ENCODE measurements around the gene CFAP70.
"Not testable (repeated sequence)": the region's sequence is repeated elsewhere in the genome, so short reads cannot be mapped to it uniquely, and the experiment has no call there.

The CFAP70 gene

GRCh38 chr10:73338801-73339368 is 19.8 kb downstream of the CFAP70 start:
- no peak for DNase-seq

GRCh38 chr10:73333202-73333601 is 25.5 kb downstream of the CFAP70 start:
- DNase-seq: no peak

GRCh38 chr10:73332379-73332778 is 26.3 kb downstream of the CFAP70 start:
- no peak for DNase-seq

GRCh38 chr10:73328523-73328922 is 30.1 kb downstream of the CFAP70 start:
- not testable (repeated sequence) for DNase-seq

GRCh38 chr10:73325290-73325689 is 33.4 kb downstream of the CFAP70 start:
- not testable (repeated sequence) for DNase-seq

GRCh38 chr10:73323582-73323981 is 35.1 kb downstream of the CFAP70 start:
- not testable (repeated sequence) for DNase-seq

- DNase-seq: no peak
Observed at GRCh38 chr10:73310475-73310874, 48.2 kb downstream of the CFAP70 start.

- no peak for DNase-seq
Observed at GRCh38 chr10:73307203-73307800, 51.4 kb downstream of the CFAP70 start.

GRCh38 chr10:73306171-73306708 is 52.4 kb downstream of the CFAP70 start:
- DNase-seq: no peak

GRCh38 chr10:73296946-73297345 is 61.7 kb downstream of the CFAP70 start:
- no peak for DNase-seq

GRCh38 chr10:73293461-73293860 is 65.2 kb downstream of the CFAP70 start:
- DNase-seq: no peak

- no peak for DNase-seq
Observed at GRCh38 chr10:73289958-73290357, 68.7 kb downstream of the CFAP70 start.

GRCh38 chr10:73287441-73287840 is 71.2 kb downstream of the CFAP70 start:
- no peak for DNase-seq

- DNase-seq: no peak
Observed at GRCh38 chr10:73281097-73281496, 77.6 kb downstream of the CFAP70 start.

- no peak for DNase-seq
Observed at GRCh38 chr10:73264423-73264822, 94.2 kb downstream of the CFAP70 start.

GRCh38 chr10:73263693-73264347 is 94.8 kb downstream of the CFAP70 start:
- DNase-seq: no peak

GRCh38 chr10:73262880-73263555 is 95.6 kb downstream of the CFAP70 start:
- no peak for DNase-seq

- DNase-seq: no peak
Observed at GRCh38 chr10:73262105-73262730, 96.4 kb downstream of the CFAP70 start.

GRCh38 chr10:73261362-73261995 is 97.2 kb downstream of the CFAP70 start:
- no peak for DNase-seq

GRCh38 chr10:73258612-73259011 is 100.1 kb downstream of the CFAP70 start:
- not testable (repeated sequence) for DNase-seq

- DNase-seq: no peak
Observed at GRCh38 chr10:73253225-73253555, 105.5 kb downstream of the CFAP70 start.

GRCh38 chr10:73252445-73253224 is 106.0 kb downstream of the CFAP70 start, which contains the start of gene MRPS16:
MRPS16 (minus strand) TSS chr10:73252644; CDS start chr10:73252482, 162 bp downstream.
- DNase-seq: peak; percentile 99
